NCI-H526 (cell line): ENCODE data around the gene PRKD2.

ENCODE experiments used
- DNase-seq, 2 experiments: peaks; one replicate each; lab custom pipeline; 2025; lab: John Stamatoyannopoulos, UW

Gene PRKD2

GRCh38 chr19:46700704-46701103 lies 16.2 kb downstream of the PRKD2 start:
- DNase-seq, result no peak

DNA sequence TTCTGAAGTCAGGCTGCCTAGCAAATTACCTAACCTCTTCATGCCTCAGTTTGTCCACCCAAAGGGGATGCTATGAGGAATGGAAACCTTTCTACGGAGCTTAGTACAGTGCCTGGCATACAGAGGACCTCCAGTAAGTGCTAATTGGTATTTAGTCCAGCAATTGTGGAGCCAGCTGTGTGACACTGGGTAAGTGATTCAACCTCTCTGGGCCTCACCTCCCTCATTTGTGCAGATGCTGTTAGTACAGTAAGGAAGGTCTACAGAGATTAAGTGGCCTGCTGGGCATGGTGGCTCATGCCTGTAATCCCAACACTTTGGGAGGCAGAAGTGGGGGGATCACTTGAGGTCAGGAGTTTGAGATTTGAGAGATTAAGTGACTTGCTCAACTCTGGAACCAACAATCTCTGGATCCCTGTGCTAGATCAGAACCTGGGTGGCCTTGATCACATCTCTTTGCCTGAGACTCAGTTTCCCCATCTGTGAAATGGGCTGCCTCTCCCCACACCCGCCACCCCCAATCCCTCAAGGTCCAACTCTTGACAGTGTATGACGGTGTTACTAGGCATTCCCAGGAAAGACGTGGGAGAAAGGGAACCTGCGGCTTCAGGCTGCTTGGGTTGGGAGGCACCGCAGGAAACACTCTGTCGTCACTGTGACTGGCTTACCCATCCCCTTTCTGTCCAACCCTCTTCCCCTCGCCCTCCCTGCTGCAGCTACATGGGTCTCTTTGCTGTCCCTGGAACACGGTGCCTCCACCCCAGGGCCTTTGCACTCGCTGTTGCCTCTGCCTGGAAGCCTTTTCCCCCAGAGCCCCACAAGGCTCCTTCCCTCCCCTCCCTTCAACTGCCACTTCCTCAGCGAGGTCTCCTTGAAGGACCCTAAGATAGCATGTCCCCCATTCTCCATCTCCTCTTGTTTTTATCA lies 18.3 kb downstream of the PRKD2 start:
- no peak for DNase-seq

GRCh38 chr19:46697204-46697960 lies 19.5 kb downstream of the PRKD2 start:
- DNase-seq, result peak; percentile 91 to 98

DNA sequence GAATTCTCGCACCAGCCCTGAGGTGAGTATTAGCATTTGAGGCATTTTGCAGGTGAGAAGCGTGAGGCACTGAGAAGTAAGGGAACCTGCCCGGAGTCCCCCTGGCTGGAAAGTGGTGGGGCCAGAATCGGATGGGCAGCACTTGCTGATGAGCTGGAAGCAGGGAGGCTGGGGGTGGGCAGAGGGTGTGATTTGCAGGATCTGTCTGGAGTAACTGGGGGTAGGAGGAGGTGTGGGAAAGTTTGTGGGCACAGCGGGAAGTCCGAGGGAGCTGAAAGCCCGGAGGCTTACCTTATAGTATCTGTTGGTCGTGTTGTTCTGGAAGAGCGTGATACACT lies 20.1 kb downstream of the PRKD2 start:
- DNase-seq, result no peak

DNA sequence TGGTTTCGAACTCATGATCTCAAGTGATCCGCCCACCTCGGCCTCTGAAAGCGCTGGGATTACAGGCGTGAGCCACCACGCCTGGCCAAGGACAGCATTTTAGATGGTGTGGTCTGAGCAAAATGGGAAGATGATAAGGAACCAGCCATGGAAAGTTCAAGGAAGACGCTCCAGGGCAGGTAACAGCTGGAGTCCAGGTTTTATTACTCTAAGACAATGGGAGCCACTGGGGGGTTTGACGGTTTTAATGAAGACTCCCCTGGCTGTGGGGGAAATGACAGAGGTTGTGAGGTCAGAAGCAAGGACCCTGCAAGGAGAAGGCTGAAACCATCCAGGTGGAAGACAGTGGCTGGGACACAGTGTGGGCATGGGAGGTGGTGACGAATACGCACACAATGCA lies 20.9 kb downstream of the PRKD2 start:
- no peak for DNase-seq

DNA sequence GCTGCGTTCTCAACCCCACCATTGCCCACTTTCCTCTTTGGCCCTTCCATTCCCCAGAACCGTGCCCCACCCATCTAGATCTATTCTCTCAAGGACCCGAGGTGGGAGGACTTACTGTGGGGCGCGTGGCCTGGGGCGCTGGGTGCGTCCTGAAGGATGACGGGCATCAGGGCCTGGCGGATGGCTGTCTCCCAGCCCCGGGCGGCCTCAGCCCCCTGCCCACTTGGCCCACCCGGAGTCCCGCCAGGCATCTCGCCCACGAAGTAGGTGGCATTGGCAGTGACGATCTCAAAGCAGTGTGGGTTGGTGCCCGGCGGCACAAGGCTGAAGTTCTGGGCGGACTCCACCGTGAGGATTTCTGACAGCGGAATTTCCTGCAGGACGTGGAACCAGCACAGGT lies 23.2 kb downstream of the PRKD2 start:
- DNase-seq, result no peak

GRCh38 chr19:46692918-46693722 lies 23.8 kb downstream of the PRKD2 start:
- DNase-seq, result no peak

DNA sequence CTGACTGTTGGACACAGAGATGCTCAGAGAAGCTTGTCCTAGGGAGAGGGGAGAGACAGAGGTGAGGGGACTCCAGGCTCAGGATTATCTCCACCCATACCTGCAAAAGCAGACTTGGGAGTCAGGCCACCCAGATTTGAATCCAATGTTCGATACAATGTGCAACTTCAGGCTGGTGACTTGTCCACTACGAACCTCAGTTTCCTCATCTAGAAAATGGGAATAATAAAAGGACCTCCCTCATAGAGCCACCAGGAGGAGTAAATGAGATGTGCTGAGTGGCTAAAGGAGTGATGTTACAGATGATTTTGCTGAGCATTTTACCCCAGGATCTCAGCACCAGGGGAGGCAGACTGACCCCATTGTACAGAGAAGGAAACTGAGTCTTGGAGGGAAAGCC lies 25.0 kb downstream of the PRKD2 start:
- no peak for DNase-seq

DNA sequence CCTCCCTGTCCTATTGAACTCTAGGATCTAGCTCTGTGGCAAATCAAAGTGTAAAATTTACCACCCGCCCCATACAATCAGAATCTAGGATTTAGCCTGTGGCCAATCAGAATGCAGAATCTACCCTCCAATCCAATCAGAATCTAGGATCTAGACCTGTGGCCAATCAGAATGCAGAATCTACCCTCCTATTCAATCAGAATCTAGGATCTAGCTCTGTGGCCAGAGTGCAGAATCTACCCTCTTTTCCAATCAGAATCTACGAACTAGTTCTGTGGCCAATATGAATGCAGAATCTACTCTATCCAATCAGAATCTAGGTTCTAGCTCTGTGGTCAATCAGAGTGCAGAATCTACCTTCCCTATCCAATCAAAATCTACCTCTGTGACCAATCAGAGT lies 25.8 kb downstream of the PRKD2 start:
- no peak for DNase-seq

GRCh38 chr19:46689358-46689757 lies 27.6 kb downstream of the PRKD2 start:
- no peak for DNase-seq

DNA sequence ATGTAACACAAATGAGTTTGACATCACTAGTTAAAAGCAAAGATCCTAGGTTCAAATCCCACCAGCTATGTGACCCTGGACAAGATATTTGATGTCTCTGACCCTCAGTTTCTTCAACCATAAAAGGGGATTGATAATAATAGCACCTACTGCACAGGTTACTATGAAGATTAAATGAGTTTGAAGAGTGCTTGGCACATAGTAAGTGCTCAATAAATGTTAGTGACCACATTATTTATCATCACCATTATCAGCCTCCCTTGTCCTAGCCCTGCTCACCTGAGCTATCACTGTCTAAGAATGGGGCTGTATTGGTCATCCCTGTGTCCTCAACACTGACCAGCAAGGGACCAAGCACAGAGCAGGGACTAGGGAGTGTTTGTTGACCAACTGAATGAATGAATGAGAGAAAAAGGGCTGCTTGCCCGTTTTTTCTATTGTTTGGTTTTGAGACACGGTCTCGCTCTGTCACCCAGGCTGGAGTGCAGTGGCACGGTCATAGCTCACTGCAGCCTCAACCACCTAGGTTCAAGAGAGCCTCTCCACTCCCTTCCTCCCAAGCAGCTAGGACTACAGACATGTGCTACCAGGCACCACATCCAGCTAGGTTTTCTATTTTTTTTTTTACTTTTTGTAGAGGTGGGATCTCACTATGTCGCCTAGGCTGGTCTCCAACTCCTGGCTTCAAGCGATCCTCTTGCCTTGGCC lies 29.3 kb downstream of the PRKD2 start:
- no peak for DNase-seq

GRCh38 chr19:46685189-46685588 lies 31.7 kb downstream of the PRKD2 start:
- no peak for DNase-seq

DNA sequence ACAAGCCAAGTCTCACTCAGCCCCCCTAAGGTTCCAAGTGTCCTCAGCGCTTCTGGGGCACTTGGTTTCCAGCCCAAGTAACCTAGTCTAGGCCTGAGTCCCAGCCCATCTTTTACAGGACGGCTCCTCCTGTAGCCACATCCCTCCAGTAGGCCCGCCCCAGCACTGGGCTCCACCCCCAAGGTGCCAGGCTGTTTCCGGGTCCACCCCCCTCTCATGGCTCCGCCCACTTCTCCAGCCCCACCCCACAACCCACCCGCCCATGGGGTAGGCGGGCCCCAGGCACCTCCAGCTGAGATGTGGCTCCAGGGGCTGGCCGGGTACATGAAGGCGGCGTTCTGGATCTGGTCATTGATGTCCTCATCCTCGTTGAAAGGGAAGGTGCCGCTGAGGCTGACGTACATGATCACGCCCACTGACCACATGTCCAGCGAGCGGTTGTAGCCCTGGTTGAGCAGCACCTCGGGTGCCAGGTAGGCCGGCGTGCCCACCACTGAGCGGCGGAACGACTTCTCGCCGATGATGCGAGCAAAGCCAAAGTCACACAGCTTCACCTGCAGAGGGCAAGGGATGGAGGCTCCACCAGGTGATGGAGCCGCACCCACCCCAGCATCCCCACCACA lies 38.7 kb downstream of the PRKD2 start:
- DNase-seq, result peak in 1 of 2 experiments; percentile 25

- DNase-seq, result peak; percentile 94 to 95
These were observed 42.3 kb downstream of the PRKD2 start for GRCh38 chr19:46674416-46675178.

DNA sequence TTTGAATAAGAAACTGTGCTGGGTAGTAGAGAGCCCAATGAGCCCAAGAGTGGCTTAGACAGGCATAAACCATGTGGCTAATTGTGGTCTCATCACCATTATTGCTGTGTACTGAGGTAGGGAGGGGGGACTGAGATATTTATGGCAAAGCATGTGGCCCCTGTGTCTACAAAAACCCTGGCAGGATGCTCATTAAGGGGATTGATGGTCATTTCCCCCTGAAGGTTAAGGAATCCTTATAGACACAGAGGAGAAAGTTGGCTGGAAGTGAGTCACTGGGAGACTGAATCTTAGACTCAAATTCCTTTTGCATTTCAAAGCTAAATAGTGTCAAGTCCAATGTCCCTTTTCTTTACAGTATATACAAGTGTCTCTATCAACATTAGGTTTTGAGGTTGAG lies 46.1 kb downstream of the PRKD2 start:
- no peak for DNase-seq

GRCh38 chr19:46668662-46669061 lies 48.3 kb downstream of the PRKD2 start:
- DNase-seq, result no peak

DNA sequence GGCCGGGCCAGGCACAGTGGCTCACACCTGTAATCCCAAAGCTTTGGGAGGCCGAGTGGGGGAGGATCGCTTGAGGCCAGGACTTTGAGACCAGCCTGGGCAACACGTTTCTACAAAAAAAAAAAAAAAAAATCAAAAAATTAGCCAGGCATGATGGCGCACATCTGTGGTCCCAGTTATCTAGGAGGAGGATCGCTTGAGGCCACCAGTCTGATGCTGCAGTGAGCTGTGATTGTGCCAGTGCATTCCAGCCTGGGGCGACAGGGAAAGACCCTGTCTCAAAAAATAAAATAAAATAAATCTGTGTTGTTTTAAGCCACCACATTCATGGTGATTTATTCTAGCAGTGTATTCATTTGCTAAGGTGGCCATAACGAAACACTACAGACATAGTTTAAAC lies 51.8 kb downstream of the PRKD2 start:
- DNase-seq, result no peak

GRCh38 chr19:46661735-46662592 lies 55.0 kb downstream of the PRKD2 start:
- DNase-seq, result peak; percentile 69 to 91

- peak; percentile 99 to 100 for DNase-seq
These were observed 55.7 kb downstream of the PRKD2 start, which contains the start of gene DACT3 for GRCh38 chr19:46661020-46661731. Gene DACT3 (minus strand): TSS chr19:46661182. CDS start chr19:46661064, 118 bp downstream.
